NCI-H1694 (cell line): ENCODE measurements around the gene IGF2BP1.
"Not testable (repeated sequence)": the region's sequence is repeated elsewhere in the genome, so short reads cannot be mapped to it uniquely, and the experiment has no call there.

Experiments
- DNase-seq: peaks from one replicate; lab custom pipeline; 2025; lab: John Stamatoyannopoulos, UW

IGF2BP1 gene

GRCh38 chr17:49054342-49055092 is 57.3 kb downstream of the IGF2BP1 start:
- DNase-seq = no peak

GRCh38 chr17:49055181-49055927 is 58.2 kb downstream of the IGF2BP1 start:
- DNase-seq = no peak

- no peak for DNase-seq
Observed at GRCh38 chr17:49061524-49061943, 64.3 kb downstream of the IGF2BP1 start.

GRCh38 chr17:49063652-49064051 is 66.5 kb downstream of the IGF2BP1 start:
- no peak for DNase-seq

GRCh38 chr17:49067163-49067562 is 70.0 kb downstream of the IGF2BP1 start:
- DNase-seq = no peak

GRCh38 chr17:49069585-49070273 is 72.5 kb downstream of the IGF2BP1 start:
- DNase-seq = no peak

GRCh38 chr17:49071106-49071505 is 73.9 kb downstream of the IGF2BP1 start:
- no peak for DNase-seq

- no peak for DNase-seq
Observed at GRCh38 chr17:49074851-49075540, 77.8 kb downstream of the IGF2BP1 start.

- DNase-seq = no peak
Observed at GRCh38 chr17:49076573-49077384, 79.6 kb downstream of the IGF2BP1 start.

GRCh38 chr17:49078248-49078647 is 81.1 kb downstream of the IGF2BP1 start:
- no peak for DNase-seq

GRCh38 chr17:49079840-49080663 is 82.9 kb downstream of the IGF2BP1 start:
- DNase-seq = no peak

- DNase-seq = no peak
Observed at GRCh38 chr17:49082231-49082630, 85.0 kb downstream of the IGF2BP1 start.

- DNase-seq = not testable (repeated sequence)
Observed at GRCh38 chr17:49085046-49085445, 87.9 kb downstream of the IGF2BP1 start.

- DNase-seq = no peak
Observed at GRCh38 chr17:49085565-49086315, 88.6 kb downstream of the IGF2BP1 start.

GRCh38 chr17:49086316-49086605 is 89.1 kb downstream of the IGF2BP1 start:
- no peak for DNase-seq

- DNase-seq = no peak
Observed at GRCh38 chr17:49086649-49087048, 89.5 kb downstream of the IGF2BP1 start.

- no peak for DNase-seq
Observed at GRCh38 chr17:49089094-49089493, 91.9 kb downstream of the IGF2BP1 start.

GRCh38 chr17:49090878-49091594 is 93.9 kb downstream of the IGF2BP1 start:
- DNase-seq = no peak

- no peak for DNase-seq
Observed at GRCh38 chr17:49093131-49093530, 95.9 kb downstream of the IGF2BP1 start.
